HG03039 (cell line): ENCODE data around the gene FLVCR2.

Experiments
- ATAC-seq: cut with Tn5 transposase; IDR thresholded peaks from one replicate; pipeline ENCODE4 v1.9.1; 2021; ENCODE audit warnings: mild to moderate bottlenecking, moderate library complexity; ENCODE audit not compliant: unreplicated experiment

Gene FLVCR2

GRCh38 chr14:75626863-75627262, 48.4 kb downstream of the FLVCR2 start:
- ATAC-seq = no peak

GRCh38 chr14:75627406-75627805, 49.0 kb downstream of the FLVCR2 start:
- no peak for ATAC-seq

- no peak for ATAC-seq
Measured at GRCh38 chr14:75628816-75629215, 50.4 kb downstream of the FLVCR2 start.

- ATAC-seq = no peak
Measured at GRCh38 chr14:75630695-75631452, 52.5 kb downstream of the FLVCR2 start.

GRCh38 chr14:75631453-75631831, 53.0 kb downstream of the FLVCR2 start:
- ATAC-seq = no peak

- ATAC-seq = no peak
Measured at GRCh38 chr14:75634848-75635247, 56.4 kb downstream of the FLVCR2 start.

- ATAC-seq = no peak
Measured at GRCh38 chr14:75636100-75636692, 57.8 kb downstream of the FLVCR2 start.

GRCh38 chr14:75640876-75641275, 62.5 kb downstream of the FLVCR2 start:
- no peak for ATAC-seq

- no peak for ATAC-seq
Measured at GRCh38 chr14:75643985-75644384, 65.6 kb downstream of the FLVCR2 start.

GRCh38 chr14:75645056-75645455, 66.6 kb downstream of the FLVCR2 start:
- no peak for ATAC-seq

GRCh38 chr14:75646762-75647161, 68.3 kb downstream of the FLVCR2 start:
- no peak for ATAC-seq

- no peak for ATAC-seq
Measured at GRCh38 chr14:75647640-75648039, 69.2 kb downstream of the FLVCR2 start.

- ATAC-seq = no peak
Measured at GRCh38 chr14:75648066-75648838, 69.8 kb downstream of the FLVCR2 start.

GRCh38 chr14:75649337-75649736, 70.9 kb downstream of the FLVCR2 start:
- ATAC-seq = no peak

GRCh38 chr14:75649773-75650172, 71.4 kb downstream of the FLVCR2 start:
- ATAC-seq = no peak

- ATAC-seq = no peak
Measured at GRCh38 chr14:75650253-75651058, 72.0 kb downstream of the FLVCR2 start.

- ATAC-seq = no peak
Measured at GRCh38 chr14:75653563-75653962, 75.1 kb downstream of the FLVCR2 start.

- ATAC-seq = no peak
Measured at GRCh38 chr14:75654127-75654732, 75.8 kb downstream of the FLVCR2 start.

GRCh38 chr14:75655235-75655634, 76.8 kb downstream of the FLVCR2 start:
- ATAC-seq = no peak

GRCh38 chr14:75657331-75657730, 78.9 kb downstream of the FLVCR2 start:
- no peak for ATAC-seq

GRCh38 chr14:75658957-75659356, 80.5 kb downstream of the FLVCR2 start:
- ATAC-seq = no peak
